HG03280 (cell line): ENCODE data around the gene TSPEAR.
"Not testable (repeated sequence)": the region's sequence is repeated elsewhere in the genome, so short reads cannot be mapped to it uniquely, and the experiment has no call there.

Source experiments
- ATAC-seq: cut with Tn5 transposase; IDR thresholded peaks from one replicate; pipeline ENCODE4 v1.9.1; 2021; ENCODE audit warnings: mild to moderate bottlenecking, moderate library complexity; ENCODE audit not compliant: unreplicated experiment

TSPEAR gene

DNA sequence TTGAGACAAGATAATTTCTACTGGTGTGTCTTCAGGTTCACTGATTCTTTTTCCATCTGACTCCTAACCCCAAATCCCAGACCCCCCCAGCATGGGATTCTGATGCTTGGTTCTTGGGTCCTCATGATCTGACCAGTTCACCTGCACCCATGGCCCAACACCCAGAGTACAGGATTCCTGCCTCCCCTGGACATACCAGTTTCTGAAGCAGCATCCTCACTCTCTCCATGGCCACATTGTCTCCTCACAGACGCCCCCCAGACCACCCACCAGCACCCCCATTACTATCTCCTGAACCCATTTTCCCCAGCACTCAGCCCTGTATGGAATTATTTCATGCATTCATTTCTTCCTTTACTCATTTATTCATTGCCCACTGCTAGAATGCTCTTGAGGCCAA is 54.5 kb downstream of the TSPEAR start:
- ATAC-seq, result no peak

DNA sequence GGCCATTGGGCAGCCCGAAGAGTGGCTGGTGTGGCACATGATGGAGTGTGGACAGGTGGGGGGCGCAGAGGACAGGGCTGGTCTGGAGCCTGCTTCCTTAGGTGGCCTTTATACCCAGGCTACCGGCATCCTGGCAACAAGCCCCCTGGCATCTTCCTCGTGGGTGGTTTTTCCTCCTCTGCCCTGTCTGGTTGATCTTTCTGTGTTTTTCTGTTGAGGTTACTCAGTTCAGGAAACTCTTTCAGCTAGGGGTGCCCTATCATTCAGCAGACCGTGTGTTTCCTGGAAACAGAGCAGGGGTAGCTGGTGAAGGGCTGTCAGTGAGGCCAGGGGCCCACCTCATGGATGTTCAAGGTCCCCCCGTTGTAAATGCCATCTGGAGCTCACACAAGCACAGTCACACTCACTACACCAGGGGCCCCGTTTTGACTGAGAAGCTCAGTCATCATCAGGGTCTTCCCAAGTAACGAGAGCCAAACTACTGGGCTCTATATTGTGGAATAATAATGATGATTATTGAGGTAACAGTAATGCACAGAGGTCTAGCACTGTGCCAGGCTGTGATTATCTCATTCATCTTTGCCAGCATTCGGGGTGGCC is 56.7 kb downstream of the TSPEAR start, which contains the start of gene KRTAP12-4:
TSS of gene KRTAP12-4 (minus strand) at position 84 of the 600 bp plus-strand sequence. CDS start at position 39, 45 bp downstream.
- ATAC-seq, result no peak

DNA sequence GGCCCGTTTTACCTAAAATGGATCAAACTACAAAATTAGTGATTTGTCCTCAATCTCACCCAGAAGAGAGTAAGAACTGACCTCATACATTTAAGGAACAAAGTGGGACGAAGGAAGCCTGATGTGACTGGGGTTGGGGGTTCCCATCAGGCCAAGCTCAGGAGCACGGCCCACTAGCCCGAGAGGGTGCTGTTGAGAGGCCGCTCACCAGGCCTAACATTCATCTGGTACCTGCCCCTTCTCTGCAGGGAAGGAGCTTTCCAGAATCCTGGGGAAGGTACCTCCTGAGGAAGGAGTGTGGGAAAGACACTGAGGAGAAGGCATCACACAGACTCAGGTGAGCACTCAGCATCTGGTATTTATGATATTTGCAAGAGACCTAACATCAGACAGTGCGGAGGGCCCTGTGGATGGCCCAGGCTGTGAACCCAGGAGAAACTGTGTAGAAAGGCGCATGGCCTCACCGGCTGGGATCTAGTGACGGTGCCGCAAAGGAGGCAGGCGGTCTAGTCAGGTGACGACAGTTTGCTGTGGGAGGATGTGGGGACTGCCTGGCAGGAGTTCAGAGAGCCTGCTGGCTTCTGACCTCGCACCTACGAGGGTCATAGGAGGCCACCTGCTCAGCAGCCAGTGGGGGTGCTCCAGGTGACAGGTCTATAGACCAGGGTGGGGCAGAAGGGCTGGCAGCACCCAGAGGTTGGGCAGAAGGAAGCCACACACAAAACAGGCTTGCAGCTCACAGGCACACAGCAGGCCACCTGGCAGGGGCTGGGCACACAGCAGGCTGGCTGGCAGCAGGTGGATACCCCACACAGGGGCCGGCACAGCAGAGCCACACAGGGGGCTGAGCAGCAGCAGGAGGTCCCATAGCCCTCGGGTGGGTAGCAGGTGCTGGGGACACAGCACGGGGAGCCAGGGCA is 57.5 kb downstream of the TSPEAR start:
- ATAC-seq, result no peak

DNA sequence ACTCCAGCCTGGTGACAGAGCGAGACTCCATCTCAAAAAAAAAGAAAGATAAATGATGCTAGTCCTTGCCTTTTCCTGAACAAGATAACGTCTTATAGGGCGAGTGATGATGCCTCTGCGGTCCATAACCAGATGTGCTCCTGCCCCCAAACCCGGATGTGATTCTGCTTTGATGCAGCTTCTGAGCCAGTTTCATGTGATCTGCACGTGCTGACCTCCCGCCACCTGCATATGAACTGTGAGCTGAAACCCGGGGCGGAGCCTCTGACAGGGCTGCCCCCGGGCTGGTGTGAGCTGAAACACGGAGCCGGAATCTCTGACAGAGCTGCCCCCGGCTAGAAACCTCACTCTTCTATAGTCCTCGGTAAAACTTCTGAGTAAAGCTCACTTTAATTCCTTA is 58.2 kb downstream of the TSPEAR start:
- ATAC-seq, result no peak

DNA sequence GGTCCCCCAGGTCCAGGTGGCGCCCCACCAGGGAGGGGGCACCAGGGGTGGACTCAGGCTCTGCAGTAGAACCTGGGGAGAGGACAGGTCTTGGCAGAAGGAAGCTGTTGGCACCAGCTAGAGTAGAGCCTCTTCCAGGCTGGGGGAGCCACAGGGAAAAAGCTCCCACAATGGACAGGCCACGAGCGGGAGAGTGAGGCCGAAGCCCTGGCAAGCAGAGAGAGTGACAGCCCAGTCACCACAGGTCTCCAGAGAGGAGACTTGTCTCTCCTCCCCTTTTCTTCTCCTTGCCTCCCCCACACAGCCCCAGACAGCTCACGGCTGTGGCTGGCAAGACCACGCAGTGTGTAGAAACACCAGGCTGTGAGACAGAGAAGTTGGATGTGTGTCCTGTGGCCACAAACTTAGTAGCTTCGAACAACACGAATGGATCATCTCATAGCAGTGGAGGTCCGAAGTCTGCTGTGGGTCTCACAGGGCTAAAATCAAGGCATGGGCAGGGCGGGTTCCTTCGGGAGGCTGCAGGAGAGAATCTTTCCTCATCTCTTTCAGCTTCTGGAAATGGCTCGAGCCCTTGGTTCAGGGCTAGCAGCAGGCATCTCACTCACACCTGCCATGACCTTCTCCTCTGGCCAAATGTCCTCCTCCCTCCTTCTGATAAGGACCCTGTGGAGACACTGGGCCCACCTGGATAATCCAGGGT is 60.2 kb downstream of the TSPEAR start:
- no peak for ATAC-seq

DNA sequence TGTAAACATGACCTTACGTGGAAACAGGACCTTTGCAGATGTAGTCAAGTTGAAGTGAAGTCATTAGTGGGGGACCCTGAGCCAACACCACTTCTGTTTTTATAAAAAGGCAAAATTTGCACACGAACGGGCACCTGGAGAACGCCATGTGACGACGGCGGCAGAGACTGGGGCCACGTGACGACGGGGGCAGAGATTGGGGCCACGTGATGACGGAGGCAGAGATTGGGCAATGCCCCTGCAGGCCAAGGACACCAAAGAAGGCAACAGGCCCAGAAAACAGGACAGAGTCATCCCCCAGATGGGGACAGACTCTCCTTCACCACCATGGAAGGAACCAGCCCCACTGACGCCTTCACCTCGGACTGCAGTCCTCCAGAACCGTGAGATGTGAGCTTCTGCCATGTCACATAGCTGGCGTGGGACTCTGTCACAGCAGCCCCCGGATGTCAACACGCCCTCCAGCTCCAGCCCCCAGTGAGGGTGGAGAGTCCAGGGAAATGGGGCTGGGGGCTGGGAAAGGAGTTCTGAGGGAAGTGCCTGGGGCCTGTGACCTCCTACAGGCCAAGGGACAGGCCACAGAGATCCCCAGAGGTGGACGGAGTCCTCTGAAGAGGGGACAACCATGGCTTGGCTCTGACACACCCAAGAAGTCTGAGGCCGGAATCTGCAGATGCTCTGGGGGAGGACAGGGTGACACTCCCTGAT is 61.0 kb downstream of the TSPEAR start:
- no peak for ATAC-seq

DNA sequence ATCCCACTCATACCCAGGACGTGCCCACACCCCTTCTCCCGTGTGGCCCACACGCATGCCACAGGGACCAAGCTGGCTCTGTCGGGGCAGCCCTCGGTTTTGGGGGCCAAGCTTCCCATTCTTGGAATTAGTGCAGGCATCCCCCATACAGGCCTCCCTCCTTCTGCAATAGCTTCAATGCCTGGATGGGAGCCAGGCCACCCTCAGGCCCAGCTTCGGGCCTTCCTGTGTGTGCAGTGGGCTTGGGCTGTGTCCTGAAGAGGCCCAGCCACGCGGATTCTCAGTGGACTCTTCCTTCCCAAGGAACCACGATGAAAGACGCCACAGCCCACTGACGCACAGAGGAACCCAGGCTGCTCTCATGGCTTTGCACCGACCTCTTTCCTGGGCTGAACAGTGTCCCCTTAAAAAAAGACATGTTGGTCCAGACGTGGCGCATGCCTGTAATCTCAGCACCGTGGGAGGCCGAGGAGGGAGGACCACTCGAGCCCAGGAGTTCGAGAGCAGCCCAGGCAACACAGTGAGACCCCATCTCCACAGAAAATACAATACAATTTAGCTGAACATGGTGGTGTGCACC is 61.8 kb downstream of the TSPEAR start:
- no peak for ATAC-seq

DNA sequence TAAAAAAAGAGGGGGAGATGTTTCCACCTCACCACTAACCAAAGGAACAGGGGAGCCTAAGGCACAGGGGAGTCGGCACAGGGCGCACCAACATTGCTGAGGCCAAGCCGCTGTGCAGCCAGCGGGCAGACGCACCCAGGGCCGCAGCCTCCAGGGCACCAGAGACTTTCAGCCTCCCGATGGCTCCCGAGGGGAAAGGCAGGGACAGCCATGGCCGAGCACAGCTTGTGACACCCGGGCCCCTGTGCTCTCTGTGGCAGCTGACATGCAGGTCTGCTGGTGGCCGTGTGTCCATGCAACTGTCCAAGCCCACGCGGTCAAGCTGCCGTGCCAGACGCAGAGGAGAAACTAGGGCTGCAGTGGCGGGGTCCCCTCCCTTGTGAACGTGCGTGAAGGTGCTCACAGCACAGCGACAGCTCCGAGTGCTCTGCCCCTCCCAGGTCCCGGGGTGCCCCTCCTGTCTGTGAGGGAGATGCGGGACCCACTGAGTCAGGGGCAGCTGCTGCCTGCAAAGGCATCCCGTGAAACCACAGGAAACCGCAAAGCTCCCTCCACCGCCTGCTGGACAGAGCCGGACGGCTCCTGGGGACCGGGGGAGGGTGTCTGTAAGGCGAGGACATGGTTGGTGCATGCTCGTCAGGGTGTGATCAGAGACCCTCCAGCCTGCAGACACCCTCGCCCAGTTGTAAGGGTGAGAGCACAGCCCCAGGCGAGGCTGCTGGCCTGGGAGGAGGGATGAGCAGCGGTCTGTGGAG is 62.6 kb downstream of the TSPEAR start:
- no peak for ATAC-seq

DNA sequence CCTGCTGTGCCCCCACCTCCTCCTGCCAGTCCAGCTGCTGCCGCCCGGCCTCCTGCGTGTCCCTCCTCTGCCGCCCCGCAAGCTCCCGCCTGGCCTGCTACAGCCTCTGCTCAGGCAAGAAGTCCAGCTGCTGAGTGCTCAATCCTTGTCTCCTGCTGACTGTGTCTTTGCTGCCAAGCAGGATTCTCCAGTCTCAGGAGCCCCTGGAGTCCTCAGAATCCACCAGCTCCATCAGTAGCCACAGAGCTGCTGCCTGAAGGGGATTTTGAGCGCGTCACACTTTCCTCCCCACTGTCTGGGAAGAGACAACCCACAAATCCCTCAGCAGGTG is 64.2 kb downstream of the TSPEAR start:
- ATAC-seq, result no peak

DNA sequence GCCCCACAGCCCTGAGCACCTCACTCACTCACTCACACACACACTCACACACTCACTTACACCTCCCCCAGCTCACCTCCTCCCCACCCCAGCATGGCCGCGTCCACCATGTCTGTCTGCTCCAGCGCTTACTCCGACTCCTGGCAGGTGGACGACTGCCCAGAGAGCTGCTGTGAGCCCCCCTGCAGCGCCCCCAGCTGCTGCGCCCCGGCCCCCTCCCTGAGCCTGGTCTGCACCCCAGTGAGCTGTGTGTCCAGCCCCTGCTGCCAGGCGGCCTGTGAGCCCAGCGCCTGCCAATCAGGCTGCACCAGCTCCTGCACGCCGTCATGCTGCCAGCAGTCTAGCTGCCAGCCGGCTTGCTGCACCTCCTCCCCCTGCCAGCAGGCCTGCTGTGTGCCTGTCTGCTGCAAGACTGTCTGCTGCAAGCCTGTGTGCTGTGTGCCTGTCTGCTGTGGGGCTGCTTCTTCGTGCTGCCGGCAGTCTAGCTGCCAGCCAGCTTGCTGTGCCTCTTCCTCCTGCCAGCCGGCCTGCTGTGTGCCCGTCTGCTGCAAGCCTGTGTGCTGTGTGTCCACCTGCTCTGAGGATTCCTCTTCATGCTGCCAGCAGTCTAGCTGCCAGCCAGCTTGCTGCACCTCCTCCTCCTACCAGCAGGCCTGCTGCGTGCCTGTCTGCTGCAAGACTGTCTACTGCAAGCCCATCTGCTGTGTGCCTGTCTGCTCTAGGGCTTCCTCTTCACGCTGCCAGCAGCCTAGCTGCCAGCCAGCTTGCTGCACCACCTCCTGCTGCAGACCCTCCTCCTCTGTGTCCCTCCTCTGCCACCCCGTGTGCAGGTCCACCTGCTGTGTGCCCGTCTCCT is 64.8 kb downstream of the TSPEAR start, which contains the start of gene KRTAP10-11:
TSS of gene KRTAP10-11 (plus strand) at position 49 of the 856 bp plus-strand sequence. CDS start at position 94, 45 bp downstream.
- ATAC-seq, result not testable (repeated sequence)

DNA sequence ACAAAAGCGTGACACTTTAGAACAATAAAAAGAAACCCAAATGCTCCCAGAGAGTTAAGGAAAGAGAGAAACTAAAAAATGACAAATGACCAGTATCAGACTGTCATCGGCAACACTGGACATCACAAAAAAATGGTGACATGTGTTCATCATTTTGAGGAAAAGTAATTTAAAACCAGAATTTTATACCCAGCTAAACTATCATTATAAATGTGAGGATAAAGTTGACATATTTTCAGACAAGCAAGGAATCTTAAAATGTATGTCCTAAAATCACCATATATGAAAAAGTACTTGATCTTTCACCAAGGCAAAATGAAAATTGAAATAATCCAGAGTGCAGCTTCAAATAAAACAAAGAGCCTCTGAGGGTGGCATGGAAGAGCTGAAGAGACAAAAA is 66.5 kb downstream of the TSPEAR start:
- no peak for ATAC-seq

DNA sequence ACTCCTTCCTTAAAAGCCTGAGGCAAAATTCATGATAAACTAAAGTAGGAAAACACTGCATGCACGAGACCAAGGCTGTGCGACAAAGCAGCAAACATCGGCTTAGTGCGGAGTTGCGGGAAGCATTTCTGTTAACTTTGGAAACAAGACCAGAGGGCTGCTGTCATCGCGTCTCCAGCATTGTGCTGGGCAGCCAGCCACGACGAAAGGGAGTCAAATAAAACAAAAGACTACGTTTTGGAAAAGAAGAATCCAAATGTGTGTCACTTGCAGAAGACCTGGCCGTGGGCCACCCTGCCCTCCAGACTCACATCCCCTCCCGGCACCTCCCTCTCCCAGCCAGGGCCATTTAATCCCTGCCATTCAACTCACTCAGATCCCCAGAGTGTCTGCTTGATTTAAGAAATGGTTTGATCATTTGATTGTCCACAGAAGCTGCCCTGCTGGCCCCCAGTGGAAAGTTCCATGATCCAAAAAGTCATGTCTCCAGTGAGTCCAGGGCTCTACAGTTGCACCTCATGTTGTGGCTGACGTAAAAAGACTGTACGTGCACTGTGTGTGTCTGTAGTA is 67.5 kb downstream of the TSPEAR start:
- no peak for ATAC-seq

DNA sequence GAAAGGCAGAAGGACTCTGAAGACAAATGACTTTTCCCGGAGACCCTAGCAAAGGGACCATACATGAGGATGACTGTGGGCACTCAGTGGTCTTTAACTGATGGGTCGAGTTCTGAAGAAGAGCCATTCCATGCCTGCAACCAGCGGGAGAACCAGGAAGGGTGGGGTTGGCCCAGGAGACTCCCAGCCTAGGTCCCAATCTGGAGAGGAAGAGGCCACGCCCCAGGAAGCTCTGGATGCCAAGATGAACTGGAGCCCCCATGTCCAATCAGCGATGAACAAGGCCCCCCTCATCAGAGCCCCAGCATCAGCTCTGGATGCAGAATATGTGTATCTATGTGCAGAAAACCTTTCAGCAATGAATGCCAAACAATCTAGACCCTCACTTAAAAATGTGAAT is 70.6 kb downstream of the TSPEAR start:
- no peak for ATAC-seq

DNA sequence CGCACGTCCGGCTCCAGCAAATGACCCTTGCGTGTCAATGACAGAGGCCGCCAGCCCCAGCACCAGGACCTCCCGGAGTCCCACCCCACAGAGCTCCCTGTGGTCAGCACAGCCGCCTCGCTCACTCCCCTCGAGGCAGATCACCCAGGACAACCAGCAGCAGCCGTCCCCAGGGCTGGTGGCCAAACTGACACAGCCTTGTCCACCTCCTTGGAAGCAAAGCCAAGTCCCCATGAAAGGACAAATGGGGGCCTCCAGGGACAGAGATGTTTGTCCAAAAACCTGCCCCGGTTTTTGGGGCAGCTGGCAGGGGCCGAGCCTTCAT is 72.1 kb downstream of the TSPEAR start:
- ATAC-seq, result no peak

DNA sequence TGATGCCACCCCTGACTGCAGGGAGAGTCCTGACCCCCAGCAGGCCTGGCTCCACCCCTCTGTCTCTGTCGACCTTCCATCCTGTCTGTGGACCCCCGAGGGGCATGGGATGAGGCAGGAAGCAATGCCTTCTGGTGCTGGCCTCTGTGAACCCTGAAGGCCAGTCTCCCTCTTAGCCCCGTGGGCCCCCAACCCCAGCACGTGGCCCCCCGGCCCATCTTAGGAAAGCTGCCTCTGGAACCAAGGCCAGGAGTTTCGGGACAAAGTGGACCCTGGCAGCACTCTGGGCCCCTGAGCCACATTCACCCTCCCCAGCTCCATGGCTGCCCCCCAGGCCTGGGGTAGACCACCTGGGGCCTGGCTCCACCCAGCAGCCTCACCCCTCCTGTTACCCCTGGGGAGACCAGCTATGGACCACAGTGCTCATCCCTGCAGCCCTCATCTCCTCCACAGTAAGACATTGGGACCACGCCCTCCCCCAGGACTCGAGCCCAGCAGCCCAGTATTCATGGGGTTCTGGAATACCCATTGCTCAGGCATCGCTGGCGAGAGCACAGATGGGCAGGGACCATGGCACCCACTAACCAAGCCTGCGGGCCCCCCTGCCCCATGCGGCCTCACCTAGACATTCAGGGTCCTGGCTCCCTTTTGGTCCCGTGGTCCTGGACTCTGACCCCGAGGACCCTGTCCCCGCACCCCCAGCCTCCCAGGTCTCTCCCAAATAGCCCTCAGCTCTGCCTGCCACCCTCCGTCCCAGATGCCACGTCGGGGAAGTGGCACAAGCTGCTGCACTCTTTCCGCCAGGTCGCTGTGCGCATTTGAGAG is 72.7 kb downstream of the TSPEAR start:
- not testable (repeated sequence) for ATAC-seq

DNA sequence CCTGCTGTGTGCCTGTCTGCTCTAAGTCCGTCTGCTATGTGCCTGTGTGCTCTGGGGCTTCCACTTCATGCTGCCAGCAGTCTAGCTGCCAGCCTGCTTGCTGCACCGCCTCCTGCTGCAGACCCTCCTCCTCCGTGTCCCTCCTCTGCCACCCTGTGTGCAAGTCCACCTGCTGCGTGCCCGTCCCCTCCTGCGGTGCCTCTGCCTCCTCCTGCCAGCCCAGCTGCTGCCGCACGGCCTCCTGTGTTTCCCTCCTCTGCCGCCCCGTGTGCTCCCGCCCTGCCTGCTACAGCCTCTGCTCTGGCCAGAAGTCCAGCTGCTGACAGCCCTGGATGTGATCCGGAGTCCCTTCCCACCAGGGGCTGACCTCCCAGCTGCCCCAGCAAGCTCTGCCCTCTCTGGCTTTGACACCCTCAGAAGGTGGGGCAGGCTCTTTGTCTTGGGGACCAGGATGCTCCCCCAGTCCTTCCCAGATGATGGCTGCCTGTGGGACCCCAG is 73.5 kb downstream of the TSPEAR start:
- not testable (repeated sequence) for ATAC-seq

DNA sequence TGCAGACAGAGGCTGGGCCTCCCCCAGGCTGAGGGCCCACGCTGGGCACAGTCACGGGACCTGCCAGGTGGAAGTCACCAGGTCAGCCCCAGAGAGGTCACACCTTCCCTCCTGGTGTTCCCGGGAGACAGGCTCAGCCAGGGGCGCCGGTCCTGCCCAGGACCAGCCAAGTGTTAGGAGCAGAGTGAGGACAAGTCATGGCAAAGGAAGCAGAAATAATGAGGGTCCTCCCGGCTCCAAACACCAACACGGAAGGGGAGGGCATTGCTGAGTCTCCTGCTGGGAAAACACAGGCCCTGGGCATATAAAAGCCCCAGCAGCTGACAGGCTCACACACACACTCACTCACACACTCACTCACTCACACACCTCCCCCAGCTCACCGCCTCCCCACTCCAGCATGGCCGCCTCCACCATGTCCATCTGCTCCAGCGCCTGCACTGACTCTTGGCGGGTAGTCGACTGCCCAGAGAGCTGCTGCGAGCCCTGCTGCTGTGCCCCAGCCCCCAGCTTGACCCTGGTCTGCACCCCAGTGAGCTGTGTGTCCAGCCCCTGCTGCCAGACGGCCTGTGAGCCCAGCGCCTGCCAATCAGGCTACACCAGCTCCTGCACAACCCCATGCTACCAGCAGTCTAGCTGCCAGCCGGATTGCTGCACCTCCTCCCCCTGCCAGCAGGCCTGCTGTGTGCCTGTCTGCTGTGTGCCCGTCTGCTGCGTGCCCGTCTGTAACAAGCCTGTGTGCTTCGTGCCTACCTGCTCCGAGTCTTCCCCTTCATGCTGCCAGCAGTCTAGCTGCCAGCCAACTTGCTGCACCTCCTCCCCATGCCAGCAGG is 74.1 kb downstream of the TSPEAR start, which contains the start of gene KRTAP10-10:
TSS of gene KRTAP10-10 (plus strand) at position 339 of the 833 bp plus-strand sequence. CDS start at position 401, 62 bp downstream.
- no peak for ATAC-seq
